Skin epidermis (tissue), 12 donors: ENCODE results near the gene ITGA7.
A peak's percentile ranks its signal among the peaks of the same experiment; 100 is the strongest.

Experiments
- H3K27ac ChIP-seq, 21 experiments: fragments of 200-600 bp; sonication (generic) in 11 of 21; one replicate each; pipeline ENCODE4 v1.5.0; 2020; ENCODE audit warnings: mild to moderate bottlenecking in 3 of 21, inconsistent platforms in 2 of 21, moderate library complexity in 2 of 21
- H3K4me3 ChIP-seq, 7 experiments: fragments of 200-600 bp; sonication (generic) in 2 of 7; one replicate each; pipeline ENCODE4 v1.5.0; 2020; ENCODE audit warnings: inconsistent platforms in 2 of 7, mild to moderate bottlenecking in 2 of 7, moderate library complexity in 1 of 7

The ITGA7 gene

GRCh38 chr12:55721601-55722213 lies 14.0 kb upstream of the ITGA7 start:
- peak overlapping the region in 15 of 21 experiments; percentile 1 to 86 (median 42) for H3K27ac ChIP-seq
- peak overlapping the region in 1 of 7 experiments; percentile 1 for H3K4me3 ChIP-seq

GRCh38 chr12:55720894-55721444 lies 13.3 kb upstream of the ITGA7 start:
- H3K27ac ChIP-seq: peak overlapping the region in 17 of 21 experiments; percentile 2 to 91 (median 37)
- H3K4me3 ChIP-seq: peak overlapping the region in 1 of 7 experiments; percentile 1

GRCh38 chr12:55720071-55720564 lies 12.4 kb upstream of the ITGA7 start, which contains the start of gene RDH5:
Gene RDH5 (plus strand): TSS chr12:55720393. CDS start chr12:55721185, 792 bp downstream.
- H3K27ac ChIP-seq: peak within 1 kb of the TSS in 20 of 21 experiments; percentile 5 to 95 (median 61)
- peak within 1 kb of the TSS in 1 of 7 experiments; percentile 1 for H3K4me3 ChIP-seq

GRCh38 chr12:55719371-55719770 lies 11.7 kb upstream of the ITGA7 start:
- peak overlapping the region in 16 of 21 experiments; percentile 4 to 95 (median 68) for H3K27ac ChIP-seq
- H3K4me3 ChIP-seq: no peak overlapping the region

GRCh38 chr12:55718624-55719275 lies 11.0 kb upstream of the ITGA7 start:
- Histone ChIP-seq H3K27ac (peak overlapping the region in 17 of 21 experiments; percentile 35 to 95 (median 86)), H3K4me3 (no peak overlapping the region)

- Histone ChIP-seq H3K27ac (peak overlapping the region in 17 of 21 experiments; percentile 24 to 96 (median 88)), H3K4me3 (no peak overlapping the region)
These were observed 10.3 kb upstream of the ITGA7 start for GRCh38 chr12:55718015-55718414.

GRCh38 chr12:55717011-55718007 lies 9.6 kb upstream of the ITGA7 start:
- Histone ChIP-seq H3K4me3 (peak overlapping the region in 6 of 7 experiments; percentile 53 to 81 (median 69)), H3K27ac (peak overlapping the region in 19 of 21 experiments; percentile 77 to 96 (median 92))

- Histone ChIP-seq H3K27ac (peak overlapping the region; percentile 66 to 96 (median 91)), H3K4me3 (peak overlapping the region; percentile 53 to 81 (median 67))
These were observed 8.9 kb upstream of the ITGA7 start for GRCh38 chr12:55716582-55716957.

- Histone ChIP-seq H3K27ac (peak within 1 kb of the TSS; percentile 66 to 96 (median 91)), H3K4me3 (peak within 1 kb of the TSS; percentile 53 to 81 (median 67))
These were observed 8.3 kb upstream of the ITGA7 start, which contains the start of gene BLOC1S1 for GRCh38 chr12:55715833-55716581. Gene BLOC1S1 (plus strand): TSS chr12:55716046. CDS start chr12:55716052, 6 bp downstream.

- Histone ChIP-seq H3K4me3 (peak overlapping the region in 6 of 7 experiments; percentile 53 to 81 (median 69)), H3K27ac (peak overlapping the region in 19 of 21 experiments; percentile 77 to 96 (median 92))
These were observed 7.6 kb upstream of the ITGA7 start for GRCh38 chr12:55715169-55715764.

GRCh38 chr12:55713721-55714120 lies 6.0 kb upstream of the ITGA7 start:
- H3K27ac ChIP-seq: no peak overlapping the region
- no peak overlapping the region for H3K4me3 ChIP-seq

GRCh38 chr12:55712700-55713415 lies 5.2 kb upstream of the ITGA7 start:
- H3K27ac ChIP-seq: peak overlapping the region in 2 of 21 experiments; percentile 16 to 20

GRCh38 chr12:55711786-55712553 lies 4.3 kb upstream of the ITGA7 start:
- Histone ChIP-seq H3K27ac (peak overlapping the region in 3 of 21 experiments; percentile 8 to 41 (median 36)), H3K4me3 (peak overlapping the region in 1 of 7 experiments; percentile 2)

More at GRCh38 chr12:55712700-55713415, 5.2 kb upstream of the ITGA7 start:
- H3K4me3 ChIP-seq: no peak overlapping the region

- H3K27ac ChIP-seq: peak overlapping the region in 3 of 21 experiments; percentile 42 to 62 (median 54)
These were observed 1.1 kb upstream of the ITGA7 start for GRCh38 chr12:55708695-55709233.

GRCh38 chr12:55707219-55707671 lies 459 bp downstream of the ITGA7 start:
- H3K27ac ChIP-seq: peak overlapping the region in 7 of 21 experiments; percentile 5 to 60 (median 46)

More at GRCh38 chr12:55708695-55709233, 1.1 kb upstream of the ITGA7 start:
- H3K4me3 ChIP-seq: no peak overlapping the region

More at GRCh38 chr12:55707219-55707671, 459 bp downstream of the ITGA7 start:
- H3K4me3 ChIP-seq: peak overlapping the region; percentile 23 to 55 (median 37)
